AG04450 (cell line): Measurements from ENCODE around the gene ATP6V1G2. TPM values are rescaled to one million over a fixed set of nuclear protein-coding genes. Genes with fewer than 3 reads are reported as not detected.

Experiments used
- CTCF ChIA-PET: fragments of 300-600, 350-600 bp; formaldehyde crosslinking; extraction: SDS; loops from one replicate; lab custom pipeline; 2022; ENCODE audit warnings: antibody characterized with exemption, inconsistent platforms; lab: Charles Lee
- POLR2A ChIA-PET: fragments of 350-600 bp; formaldehyde crosslinking; extraction: SDS; loops from one replicate; lab custom pipeline; 2021; ENCODE audit warnings: antibody characterized with exemption, inconsistent platforms; lab: Yijun Ruan, JAX
- DNase-seq: peaks from one replicate; pipeline ENCODE4 v3.0.0-alpha.2; 2011; ENCODE audit warnings: low read depth, low spot score
- H3K27ac ChIP-seq: one replicate; pipeline ENCODE4 v1.5.1; 2012; ENCODE audit warnings: low read depth, low read length, control low read depth
- H3K27me3 ChIP-seq: one replicate; pipeline ENCODE4 v1.6.0; 2012; ENCODE audit warnings: low read length; ENCODE audit not compliant: control insufficient read depth, insufficient read depth
- H3K4me3 ChIP-seq: 2 replicates; pipeline ENCODE4 v1.5.1; 2011; ENCODE audit warnings: mild to moderate bottlenecking, low read depth, low read length, control low read depth
- H3K9me3 ChIP-seq: 2 replicates; pipeline ENCODE4 v1.5.1; 2012; ENCODE audit warnings: low read length; ENCODE audit not compliant: control insufficient read depth, insufficient read depth
- polyA plus RNA-seq: library from polyadenylated mRNA; depleted of rRNA; stranded (reverse); fragments of >200 nt; gene quantifications from 2 replicates; pipeline ENCODE4 v1.2.3, GENCODE V29; 2011
- TF ChIP-seq, protein P1 (sequence below): IDR thresholded peaks from 2 replicates; pipeline ENCODE4 v1.5.1; 2011; ENCODE audit warnings: low read depth, low read length, control low read depth, inconsistent platforms

The ATP6V1G2 gene
- polyA plus RNA-seq, 1 experiment = 14.6 TPM

GRCh38 chr6:31573239-31574105 is 27.1 kb upstream of the ATP6V1G2 start:
- Histone ChIP-seq H3K4me3 (no peak overlapping the region), H3K27me3 (peaks cover 39% of the 10 kb centered on the region), H3K9me3 (no peaks in the 10 kb centered on the region; the same call in 1 of the 2 replicates), H3K27ac (no peak overlapping the region)
- ChIA-PET CTCF (interaction anchor here (0.7 to 1.2 kb wide), 3 partner anchors 8 to 25 kb away, joined by 3 to 8 read pairs (median 3); no protein-coding TSS in a partner anchor), POLR2A (no interaction called here)
- no peak for DNase-seq
- TF ChIP-seq, protein P1, sequence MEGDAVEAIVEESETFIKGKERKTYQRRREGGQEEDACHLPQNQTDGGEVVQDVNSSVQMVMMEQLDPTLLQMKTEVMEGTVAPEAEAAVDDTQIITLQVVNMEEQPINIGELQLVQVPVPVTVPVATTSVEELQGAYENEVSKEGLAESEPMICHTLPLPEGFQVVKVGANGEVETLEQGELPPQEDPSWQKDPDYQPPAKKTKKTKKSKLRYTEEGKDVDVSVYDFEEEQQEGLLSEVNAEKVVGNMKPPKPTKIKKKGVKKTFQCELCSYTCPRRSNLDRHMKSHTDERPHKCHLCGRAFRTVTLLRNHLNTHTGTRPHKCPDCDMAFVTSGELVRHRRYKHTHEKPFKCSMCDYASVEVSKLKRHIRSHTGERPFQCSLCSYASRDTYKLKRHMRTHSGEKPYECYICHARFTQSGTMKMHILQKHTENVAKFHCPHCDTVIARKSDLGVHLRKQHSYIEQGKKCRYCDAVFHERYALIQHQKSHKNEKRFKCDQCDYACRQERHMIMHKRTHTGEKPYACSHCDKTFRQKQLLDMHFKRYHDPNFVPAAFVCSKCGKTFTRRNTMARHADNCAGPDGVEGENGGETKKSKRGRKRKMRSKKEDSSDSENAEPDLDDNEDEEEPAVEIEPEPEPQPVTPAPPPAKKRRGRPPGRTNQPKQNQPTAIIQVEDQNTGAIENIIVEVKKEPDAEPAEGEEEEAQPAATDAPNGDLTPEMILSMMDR = no peak

GRCh38 chr6:31572041-31572911 is 25.9 kb upstream of the ATP6V1G2 start, which contains the start of gene LTA:
TSS of gene LTA (plus strand) at chr6:31572289. CDS start at chr6:31572743, 454 bp downstream.
- Histone ChIP-seq H3K27me3 (peaks cover 39% of the 10 kb centered on the region), H3K9me3 (no peaks in the 10 kb centered on the region; the same call in 1 of the 2 replicates), H3K27ac (no peak within 1 kb of the TSS), H3K4me3 (no peak within 1 kb of the TSS)
- ChIA-PET CTCF (no interaction called here), POLR2A (no interaction called here)
- TF ChIP-seq, protein P1 = no peak
- no peak for DNase-seq

- Histone ChIP-seq H3K9me3 (no peaks in the 10 kb centered on the region), H3K27ac (no peak overlapping the region), H3K4me3 (no peak overlapping the region), H3K27me3 (peaks cover 27% of the 10 kb centered on the region)
- CTCF ChIA-PET = interaction anchor here (1.0 to 1.9 kb wide), 2 partner anchors 10 to 28 kb away, joined by 5 to 11 read pairs; no protein-coding TSS in a partner anchor
- DNase-seq = no peak
- POLR2A ChIA-PET = no interaction called here
- TF ChIP-seq, protein P1 = no peak
These were observed 23.6 kb upstream of the ATP6V1G2 start for GRCh38 chr6:31569861-31570536.

DNA sequence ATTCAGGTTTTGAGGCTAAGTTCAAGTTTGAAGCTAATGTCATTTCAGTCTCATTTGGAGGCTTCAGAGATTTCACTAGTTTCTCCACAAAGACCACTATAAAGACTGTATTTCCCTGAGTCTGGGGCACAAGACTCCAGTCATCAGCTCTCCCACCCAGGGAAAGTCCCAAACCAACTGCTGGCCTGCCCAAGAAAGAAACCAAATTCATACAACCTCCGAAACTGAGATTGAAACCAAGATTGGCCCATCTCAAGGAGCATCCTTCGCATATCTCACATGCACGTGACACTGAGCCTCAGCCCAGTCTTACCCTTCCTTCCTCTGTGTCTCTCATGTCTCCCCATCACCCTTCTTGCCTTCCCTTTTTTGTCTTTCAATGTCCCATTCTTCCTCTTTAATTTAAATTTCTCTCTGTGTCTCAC is 22.1 kb upstream of the ATP6V1G2 start:
- H3K27ac ChIP-seq = no peak overlapping the region
- no peak overlapping the region for H3K4me3 ChIP-seq
- ChIA-PET CTCF (interaction anchor here (0.9 to 2.5 kb wide), 2 partner anchors 9 to 30 kb away, joined by 3 to 10 read pairs; no protein-coding TSS in a partner anchor), POLR2A (no interaction called here)
- H3K9me3 ChIP-seq = no peaks in the 10 kb centered on the region
- DNase-seq = no peak
- TF ChIP-seq, protein P1 = no peak
- peaks cover 21% of the 10 kb centered on the region for H3K27me3 ChIP-seq
